ENCODE data around the gene CCDC7.

CCDC7 gene

DNA sequence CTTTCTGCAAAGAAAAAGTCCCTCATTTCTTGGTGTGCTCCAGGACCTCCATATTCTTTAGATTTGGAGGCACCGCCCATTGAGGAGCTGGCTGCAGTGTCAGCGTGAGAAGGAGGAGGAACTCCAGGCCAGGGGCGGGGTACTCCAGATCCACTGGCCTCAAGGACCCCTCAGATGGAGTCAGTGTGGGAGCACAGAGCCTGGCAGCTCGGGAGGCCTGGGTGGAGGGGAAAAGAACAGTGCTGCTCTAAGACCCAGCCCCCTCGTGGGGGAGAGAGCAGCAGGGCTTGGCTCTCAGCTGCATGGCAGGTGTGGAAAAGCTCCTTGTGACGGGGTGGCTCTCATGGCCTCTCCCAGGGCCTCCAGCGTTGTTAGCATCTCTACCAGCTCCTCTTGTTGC, 441.5 kb downstream of the CCDC7 start:
- no peak for DNase-seq (ENCODE audit: low read depth)
- TF ChIP-seq, protein P1, sequence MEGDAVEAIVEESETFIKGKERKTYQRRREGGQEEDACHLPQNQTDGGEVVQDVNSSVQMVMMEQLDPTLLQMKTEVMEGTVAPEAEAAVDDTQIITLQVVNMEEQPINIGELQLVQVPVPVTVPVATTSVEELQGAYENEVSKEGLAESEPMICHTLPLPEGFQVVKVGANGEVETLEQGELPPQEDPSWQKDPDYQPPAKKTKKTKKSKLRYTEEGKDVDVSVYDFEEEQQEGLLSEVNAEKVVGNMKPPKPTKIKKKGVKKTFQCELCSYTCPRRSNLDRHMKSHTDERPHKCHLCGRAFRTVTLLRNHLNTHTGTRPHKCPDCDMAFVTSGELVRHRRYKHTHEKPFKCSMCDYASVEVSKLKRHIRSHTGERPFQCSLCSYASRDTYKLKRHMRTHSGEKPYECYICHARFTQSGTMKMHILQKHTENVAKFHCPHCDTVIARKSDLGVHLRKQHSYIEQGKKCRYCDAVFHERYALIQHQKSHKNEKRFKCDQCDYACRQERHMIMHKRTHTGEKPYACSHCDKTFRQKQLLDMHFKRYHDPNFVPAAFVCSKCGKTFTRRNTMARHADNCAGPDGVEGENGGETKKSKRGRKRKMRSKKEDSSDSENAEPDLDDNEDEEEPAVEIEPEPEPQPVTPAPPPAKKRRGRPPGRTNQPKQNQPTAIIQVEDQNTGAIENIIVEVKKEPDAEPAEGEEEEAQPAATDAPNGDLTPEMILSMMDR (conservative IDR thresholded peaks at IDR 0.05; ENCODE audit: low read depth, low read length) = no peak
- H3K4me3 ChIP-seq (ENCODE audit: low read length) = no peak overlapping the region

DNA sequence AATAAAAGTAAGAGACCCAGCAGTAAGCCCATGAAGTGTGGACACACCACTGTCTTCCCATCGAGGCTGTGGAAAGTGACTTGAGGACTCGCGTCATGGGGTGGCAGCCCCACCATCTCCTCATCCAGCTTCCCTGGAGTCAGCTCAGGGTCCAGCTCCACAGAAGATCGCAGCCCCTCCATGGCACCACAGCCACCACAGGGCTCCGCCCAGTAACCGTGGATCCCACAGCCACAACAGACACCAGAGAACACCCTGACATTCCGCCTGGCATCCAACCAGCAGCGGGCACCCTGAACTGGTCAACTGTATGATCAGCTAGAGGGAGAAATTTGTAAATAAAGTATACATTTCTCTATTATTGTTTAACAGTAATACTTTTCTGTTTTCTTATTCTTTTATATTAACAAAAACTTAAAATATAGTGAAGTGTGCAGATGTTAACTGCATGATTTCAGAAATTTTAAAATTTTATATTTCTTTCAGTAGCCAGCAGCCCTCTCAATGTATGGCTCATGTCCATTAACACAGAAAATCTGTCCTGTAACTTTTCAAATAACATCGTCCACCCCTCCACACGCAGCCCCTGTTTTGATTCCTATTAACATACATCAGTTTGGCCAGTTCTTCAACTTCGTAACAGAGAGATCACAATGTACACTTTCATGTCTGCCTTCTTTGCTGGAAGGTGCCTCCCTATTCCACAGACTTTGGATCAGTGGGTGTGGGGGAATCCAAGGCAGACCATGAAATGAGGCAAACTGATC, 442.4 kb downstream of the CCDC7 start:
- TF ChIP-seq, protein P1 (conservative IDR thresholded peaks at IDR 0.05; ENCODE audit: low read depth, low read length) = no peak
- no peak for DNase-seq (ENCODE audit: low read depth)
- H3K4me3 ChIP-seq (ENCODE audit: low read length) = no peak overlapping the region

DNA sequence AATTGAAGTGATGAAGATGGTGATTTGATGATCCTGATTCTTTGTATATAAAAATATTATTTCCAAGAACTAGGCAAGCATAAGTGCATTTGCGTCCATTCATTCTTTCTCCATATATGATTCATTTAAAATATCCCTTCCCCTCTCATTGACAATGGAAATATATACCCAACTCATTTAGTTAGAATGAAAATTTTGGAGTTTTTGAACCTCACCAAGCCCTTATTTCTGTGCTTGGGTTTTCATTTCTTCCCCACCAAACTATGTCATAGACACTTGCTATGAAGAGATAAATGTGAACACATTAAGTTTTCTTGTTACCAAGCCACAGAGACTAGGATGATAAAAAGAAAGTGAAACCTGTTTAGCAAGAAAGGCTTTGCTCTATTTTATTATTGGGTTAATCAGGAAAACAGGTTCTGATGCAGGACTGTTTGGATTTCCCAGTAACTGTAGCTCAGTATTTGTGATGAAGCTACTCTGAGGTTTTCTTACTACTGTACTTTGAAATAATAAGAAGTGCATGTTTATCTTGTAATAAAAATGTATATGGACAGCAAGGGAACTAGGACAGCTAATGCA, 443.8 kb downstream of the CCDC7 start:
- TF ChIP-seq, protein P1 (conservative IDR thresholded peaks at IDR 0.05; ENCODE audit: low read depth, low read length) = no peak
- no peak overlapping the region for H3K4me3 ChIP-seq (ENCODE audit: low read length)
- no peak for DNase-seq (ENCODE audit: low read depth)

DNA sequence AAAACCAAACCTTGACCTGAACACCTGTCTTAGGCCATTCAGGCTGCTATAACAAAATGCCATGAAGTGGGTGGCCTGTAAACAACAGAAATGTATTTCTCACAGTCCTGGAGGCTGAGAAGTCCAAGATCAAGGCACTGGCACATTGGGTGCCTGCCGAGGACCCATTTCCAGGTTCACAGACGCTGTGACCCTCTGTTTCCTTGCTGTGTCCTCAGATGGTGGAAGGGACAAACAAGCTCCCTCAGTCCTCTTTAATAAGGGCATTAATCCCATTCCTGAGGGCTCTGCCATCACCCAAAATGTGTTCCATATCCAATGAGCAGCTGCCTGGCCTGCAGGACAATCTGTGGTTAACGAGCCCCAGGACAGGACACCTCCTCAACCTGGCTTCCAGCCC, 444.5 kb downstream of the CCDC7 start:
- DNase-seq (ENCODE audit: low read depth) = no peak
- TF ChIP-seq, protein P1 (conservative IDR thresholded peaks at IDR 0.05; ENCODE audit: low read depth, low read length) = no peak
- no peak overlapping the region for H3K4me3 ChIP-seq (ENCODE audit: low read length)

DNA sequence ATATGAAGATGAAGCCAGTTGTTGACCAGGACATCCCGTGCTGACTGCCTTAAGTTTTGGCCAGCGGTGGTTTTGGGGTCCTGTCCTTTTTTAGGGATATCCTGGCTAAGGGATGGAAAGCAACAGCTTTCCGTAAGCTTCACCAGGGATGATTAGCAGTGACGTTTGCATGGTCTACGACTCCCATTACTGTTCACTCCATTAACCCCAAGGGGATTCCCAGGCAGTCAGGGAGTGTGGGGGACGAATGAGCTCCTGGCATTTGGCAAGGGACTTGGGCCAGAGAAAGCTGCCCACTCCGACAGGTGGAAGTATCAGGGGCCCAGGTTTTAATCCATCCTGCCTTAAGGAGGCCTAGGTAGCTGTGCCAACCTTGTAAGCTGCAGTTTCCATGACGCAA, 445.3 kb downstream of the CCDC7 start:
- no peak overlapping the region for H3K4me3 ChIP-seq (ENCODE audit: low read length)
- no peak for DNase-seq (ENCODE audit: low read depth)
- TF ChIP-seq, protein P1 (conservative IDR thresholded peaks at IDR 0.05; ENCODE audit: low read depth, low read length) = no peak

DNA sequence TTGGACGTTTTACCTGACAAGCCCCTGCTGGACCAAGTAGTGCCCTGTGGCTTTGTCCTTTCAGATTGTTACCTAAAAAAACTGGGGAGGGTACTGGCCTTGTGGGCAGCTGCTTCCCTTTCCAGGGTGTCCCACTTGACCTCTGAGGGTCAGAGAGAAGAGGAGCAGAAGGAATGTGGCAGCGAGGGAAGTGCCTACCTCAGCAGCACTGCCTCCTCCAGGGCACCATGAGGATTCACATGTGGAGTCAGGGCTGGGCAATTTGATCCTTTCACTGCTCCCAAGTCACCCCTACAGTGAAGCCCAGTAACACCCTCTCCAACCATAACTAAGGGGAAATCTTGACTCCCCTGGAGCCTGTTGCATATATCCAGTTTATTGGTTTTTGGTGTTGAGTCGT, 447.5 kb downstream of the CCDC7 start:
- TF ChIP-seq, protein P1 (conservative IDR thresholded peaks at IDR 0.05; ENCODE audit: low read depth, low read length) = peak; percentile 13
- no peak for DNase-seq (ENCODE audit: low read depth)
- no peak overlapping the region for H3K4me3 ChIP-seq (ENCODE audit: low read length)

Data from retinal pigment epithelial cell (primary cell).